ENCODE results near the gene PRR3. TPM values are rescaled to one million over a fixed set of nuclear protein-coding genes. Genes with fewer than 3 reads are reported as not detected.

Gene PRR3
- polyA plus RNA-seq, 4 donors, result 26.7 to 41.2 (median 34.1) TPM

DNA sequence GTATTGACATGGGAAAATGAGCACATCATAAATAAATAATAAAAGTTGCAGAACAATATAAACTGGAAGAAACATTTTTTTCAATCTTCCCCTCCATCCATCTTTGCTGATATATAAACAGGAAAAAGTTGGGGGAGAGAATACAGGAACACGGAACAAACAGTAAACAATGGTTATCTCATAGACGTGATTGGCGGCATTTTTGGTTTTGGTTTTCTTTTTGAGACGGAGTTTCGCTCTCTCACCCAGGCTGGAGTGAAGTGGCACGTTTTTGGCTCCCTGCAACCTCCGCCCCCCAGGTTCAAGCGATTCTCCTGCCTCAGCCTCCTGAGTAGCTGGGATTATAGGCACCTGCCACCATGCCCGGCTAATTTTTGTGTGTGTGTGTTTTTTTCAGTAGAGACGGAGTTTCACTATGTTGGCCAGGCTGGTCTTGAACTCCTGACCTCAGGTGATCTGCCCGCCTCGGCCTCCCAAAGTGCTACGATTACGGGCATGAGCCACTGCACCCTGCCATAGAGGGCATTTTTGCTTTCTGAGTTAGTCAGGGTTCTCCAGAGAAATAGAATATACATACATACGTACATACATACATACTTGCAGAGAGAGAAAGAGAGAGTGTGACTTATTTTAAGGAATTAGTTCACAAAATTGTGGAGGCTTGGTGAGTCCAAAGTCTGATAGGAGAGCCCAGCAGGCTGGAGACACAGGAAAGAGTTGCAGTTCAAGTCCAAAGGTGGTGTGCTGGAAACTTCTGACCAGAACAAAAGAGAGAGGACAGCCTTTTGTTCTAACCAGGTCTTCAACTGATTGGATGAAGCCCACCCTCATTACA lies 23.4 kb upstream of the PRR3 start:
- no peak for DNase-seq (ENCODE audit: low read depth in 4 of 4, low spot score in 2 of 4)

DNA sequence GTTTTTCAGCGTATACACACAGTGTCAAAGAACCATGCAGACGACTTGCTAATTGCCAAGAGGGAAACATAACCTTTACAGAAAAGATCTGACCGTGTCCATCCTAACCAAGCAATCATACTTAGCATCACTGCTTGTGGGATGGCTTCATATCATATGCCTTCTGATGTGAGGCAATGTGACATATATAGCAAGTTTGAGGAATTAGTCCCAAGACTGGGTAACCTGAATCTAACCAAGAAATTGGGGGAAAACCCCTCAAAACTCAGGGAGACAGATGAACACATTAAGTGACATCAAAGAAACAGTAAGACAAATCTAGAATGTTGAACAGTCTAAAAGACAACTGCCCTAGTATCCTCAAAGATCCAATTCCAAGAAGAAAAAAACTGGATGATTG lies 19.2 kb upstream of the PRR3 start:
- DNase-seq (ENCODE audit: low read depth in 4 of 4, low spot score in 2 of 4), result no peak

DNA sequence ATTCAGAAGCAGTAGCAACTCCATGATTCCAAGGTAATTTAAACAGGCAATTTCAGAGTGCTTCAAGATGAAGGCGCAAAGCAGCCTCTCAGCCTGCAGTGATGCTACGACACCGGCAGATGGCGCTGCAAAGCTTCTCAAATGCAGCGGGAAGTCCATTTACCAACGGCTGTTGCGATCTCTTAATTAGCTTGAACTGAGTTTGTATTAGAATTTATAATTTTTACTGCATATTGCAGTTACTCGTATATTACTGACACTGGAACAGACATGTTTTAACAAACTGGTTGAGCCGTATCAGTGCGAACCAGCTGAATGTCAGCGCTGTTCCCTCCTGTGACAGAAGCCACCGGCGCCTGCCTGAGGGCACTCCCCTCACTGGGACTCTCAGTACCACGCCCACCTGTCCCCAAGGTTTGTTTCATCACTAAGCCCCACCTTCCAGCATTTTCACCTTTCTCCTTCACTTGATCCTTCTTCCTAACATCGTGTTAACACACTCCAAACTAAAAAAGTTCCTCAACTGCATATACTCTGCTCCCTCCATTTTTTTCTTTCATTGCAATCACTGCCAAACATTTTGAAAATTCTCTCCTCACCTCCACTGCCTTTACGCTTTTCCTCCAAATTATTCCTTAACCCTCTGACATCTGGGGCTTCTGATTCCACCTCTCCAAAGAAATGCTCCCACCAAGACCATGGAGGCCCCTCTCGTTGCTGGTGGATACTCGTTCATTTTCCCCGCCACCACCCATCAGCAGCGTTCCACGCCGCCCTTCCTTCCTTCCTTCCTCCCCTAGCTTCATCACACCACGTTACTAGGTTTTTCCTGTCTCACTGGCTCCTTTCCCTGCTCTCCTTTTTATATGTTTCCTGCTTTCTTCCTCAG lies 15.3 kb upstream of the PRR3 start:
- peak; percentile 60 to 78 (median 65) for DNase-seq (ENCODE audit: low read depth in 4 of 4, low spot score in 2 of 4)

DNA sequence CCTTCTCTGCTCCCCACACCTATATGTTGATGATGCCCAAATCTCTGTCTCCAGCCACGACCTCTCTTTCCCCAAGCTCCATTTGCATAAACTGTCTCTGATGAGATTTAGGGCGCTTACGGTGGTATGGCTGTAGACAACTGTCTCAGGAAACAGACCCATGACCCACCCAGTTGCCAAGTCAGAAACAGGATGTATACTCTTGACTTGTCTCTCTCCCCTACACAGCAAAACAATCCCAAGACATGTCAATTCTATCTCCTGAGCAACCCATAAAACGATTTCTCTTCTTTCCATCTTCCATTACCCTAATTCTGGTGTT lies 14.7 kb upstream of the PRR3 start:
- DNase-seq (ENCODE audit: low read depth in 4 of 4, low spot score in 2 of 4), result no peak

DNA sequence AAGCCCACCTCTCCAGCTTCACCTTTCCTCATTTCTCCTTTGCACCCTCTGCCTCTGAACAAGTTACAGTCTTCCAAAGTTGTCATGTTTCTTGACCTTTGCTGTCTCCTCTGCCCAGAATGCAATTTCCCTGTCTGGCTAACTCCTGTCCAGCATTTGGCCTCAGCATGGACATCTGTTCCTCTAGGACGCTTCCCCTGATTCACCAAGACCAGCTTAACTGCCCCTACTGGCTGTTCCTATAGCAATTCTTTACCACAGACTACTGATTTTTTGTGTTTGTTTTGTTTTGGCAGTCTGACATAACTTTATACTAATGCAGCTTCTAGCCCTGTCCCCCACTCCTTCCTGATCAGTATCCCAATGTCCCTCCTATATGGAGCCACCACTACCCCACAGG lies 14.2 kb upstream of the PRR3 start:
- no peak for DNase-seq (ENCODE audit: low read depth in 4 of 4, low spot score in 2 of 4)

DNA sequence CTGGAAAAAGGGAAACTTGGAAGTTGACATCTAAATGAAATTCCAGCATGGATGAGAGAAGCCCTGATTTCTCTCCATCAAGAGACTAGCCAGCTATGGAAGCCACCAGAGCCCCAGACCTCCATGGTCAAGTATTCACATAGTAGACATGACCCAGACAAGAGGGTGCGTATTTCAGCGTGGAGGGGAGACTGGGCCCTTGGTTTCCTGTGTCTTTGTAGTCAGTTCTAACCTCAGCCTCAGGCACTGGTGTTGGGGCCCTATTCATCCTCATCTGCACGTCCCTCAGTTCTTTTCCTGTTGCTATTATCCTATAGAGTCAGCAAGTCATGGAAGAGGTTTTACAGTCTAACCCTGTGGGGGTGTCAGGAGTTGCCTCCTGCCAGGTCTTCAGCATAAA lies 13.3 kb upstream of the PRR3 start:
- DNase-seq (ENCODE audit: low read depth in 4 of 4, low spot score in 2 of 4), result no peak

DNA sequence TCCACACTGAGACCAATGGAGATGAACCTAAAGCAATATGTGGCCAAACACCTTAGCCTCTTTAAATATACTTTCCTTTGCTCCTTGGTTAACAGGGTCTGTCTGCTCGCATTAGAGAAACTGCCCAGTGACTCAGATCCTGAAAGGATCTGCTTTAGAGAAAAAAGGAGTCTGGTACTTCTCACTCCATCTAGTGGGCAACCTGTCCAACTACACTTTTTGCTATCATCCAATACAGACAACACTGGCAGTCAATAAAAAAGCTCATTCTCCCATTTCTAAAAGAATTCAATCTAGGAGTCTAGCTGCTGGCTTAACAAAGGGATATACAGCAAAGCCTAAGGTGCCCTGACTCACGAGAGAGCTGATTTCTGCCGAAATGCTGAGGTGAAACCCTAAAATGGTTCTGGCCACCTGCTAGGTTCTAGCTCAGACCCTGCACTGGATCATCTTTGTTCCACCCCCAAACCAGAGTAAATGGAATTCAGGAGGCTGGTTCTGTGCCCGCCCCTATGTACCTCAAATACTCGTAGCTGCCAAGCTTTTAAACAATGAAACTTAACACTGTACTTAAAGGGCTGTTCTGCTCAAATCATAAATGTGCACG lies 12.3 kb upstream of the PRR3 start:
- DNase-seq (ENCODE audit: low read depth in 4 of 4, low spot score in 2 of 4), result no peak

DNA sequence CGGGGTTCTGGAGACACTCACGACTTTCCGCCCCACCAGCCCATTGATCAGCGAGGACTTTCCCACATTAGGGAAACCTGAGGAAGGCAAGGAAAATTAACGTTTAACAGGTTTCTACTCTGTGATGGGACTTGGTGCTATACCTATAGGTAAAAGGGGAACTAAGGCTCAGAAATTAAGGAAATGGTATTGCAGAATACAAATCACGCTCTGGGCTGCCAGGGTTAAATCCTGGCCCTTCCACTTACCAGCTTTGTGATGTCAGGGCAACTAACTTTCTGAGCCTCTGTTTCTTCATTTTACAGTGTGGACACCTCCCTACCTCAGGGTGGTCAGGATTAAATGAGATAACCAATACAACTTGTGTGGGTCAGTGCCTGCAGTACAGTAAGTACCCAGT lies 9.6 kb upstream of the PRR3 start:
- DNase-seq (ENCODE audit: low read depth in 4 of 4, low spot score in 2 of 4), result no peak

DNA sequence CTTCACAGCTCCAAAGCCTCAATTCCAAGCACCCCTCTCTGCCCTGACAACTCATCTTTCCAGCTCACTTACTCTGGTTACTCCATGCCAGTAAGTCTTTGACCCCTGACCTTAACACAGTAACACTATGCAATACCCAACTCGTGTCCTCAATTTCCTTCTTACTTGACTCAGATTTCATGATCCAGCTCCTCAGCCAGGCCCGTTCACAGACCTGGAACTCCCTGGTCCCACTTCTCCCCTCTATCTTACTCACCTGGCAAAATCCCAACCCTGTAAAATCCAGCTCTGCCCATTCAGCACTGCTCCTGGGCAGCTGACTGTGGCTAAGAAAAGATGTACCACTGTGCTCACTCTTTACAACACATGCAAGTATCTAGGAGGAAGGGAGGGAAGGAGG lies 8.7 kb upstream of the PRR3 start:
- no peak for DNase-seq (ENCODE audit: low read depth in 4 of 4, low spot score in 2 of 4)

DNA sequence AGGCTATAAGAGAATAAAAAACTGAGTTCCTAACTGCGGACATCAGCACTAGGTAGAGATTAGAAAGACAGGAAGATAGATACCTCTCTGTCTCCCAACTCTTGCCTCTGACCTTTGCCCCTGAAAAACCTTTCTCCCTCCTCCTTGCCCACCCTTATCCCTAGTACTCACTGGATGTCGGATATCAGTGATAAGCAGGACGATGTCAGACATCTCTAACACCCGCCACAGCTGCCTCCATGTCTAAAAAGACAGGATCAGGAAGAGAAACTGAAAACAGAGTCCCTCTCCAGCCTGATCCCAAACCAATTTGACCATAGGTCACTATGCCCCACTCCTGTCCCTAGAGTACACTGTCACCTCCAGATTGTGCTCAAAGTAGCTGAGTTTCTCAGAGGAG lies 2.7 kb upstream of the PRR3 start:
- no peak for DNase-seq (ENCODE audit: low read depth in 4 of 4, low spot score in 2 of 4)

DNA sequence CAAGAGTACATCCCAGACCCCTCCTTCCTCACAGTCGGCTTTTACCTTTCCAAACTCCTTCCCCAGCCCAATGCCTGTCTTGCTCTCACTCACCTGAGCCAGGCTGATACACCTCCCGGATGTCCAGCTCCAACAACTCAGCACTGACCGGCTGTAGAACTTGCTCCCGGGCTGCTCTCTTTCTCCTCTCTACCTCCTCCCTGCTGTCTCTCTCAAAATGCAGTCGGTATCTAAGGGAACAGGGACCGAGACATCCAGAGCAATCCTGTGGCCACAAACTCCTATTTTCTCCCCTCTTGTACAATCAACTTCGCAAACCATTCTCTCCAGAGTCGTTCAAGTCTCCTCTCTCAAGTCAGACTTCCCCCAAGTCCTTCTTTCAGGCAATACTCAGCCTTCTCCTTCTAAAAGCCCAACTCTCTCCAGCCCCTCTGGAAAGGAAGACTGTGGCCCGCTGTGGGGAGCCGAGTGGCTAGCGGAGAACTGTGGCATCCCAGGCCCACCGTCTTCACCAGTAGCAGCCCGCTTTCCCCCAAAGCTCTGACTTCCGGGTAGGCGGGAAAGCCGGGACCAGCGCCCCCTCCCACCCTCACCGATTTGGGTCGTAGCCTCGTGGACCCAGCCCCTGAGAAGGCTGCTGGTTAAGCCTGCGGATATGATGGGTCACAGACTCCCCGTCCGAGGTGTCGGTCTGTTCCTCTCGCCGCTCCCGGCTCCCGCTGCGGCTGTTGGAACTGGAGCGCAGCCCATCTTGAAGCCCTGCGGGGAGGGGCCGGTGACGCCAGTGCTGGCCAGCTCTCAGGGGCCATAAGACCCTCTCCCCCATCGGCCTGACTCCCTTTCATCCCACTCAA lies 1.9 kb upstream of the PRR3 start:
- DNase-seq (ENCODE audit: low read depth in 4 of 4, low spot score in 2 of 4), result no peak

DNA sequence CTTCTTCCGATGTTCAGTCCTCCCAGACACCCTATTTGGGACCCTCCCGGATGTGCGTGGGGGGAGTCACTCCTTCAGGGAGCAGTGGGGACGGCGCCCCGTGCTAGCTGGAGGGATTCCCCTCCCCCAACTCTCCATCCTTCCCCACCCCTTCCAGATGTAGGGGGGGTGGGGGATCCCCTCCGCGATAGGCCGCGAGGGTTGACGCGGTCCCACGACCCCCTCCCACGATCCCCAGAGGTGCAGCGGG lies 1.4 kb upstream of the PRR3 start:
- peak in 1 of 4 donors; percentile 58 for DNase-seq (ENCODE audit: low read depth in 4 of 4, low spot score in 2 of 4)

DNA sequence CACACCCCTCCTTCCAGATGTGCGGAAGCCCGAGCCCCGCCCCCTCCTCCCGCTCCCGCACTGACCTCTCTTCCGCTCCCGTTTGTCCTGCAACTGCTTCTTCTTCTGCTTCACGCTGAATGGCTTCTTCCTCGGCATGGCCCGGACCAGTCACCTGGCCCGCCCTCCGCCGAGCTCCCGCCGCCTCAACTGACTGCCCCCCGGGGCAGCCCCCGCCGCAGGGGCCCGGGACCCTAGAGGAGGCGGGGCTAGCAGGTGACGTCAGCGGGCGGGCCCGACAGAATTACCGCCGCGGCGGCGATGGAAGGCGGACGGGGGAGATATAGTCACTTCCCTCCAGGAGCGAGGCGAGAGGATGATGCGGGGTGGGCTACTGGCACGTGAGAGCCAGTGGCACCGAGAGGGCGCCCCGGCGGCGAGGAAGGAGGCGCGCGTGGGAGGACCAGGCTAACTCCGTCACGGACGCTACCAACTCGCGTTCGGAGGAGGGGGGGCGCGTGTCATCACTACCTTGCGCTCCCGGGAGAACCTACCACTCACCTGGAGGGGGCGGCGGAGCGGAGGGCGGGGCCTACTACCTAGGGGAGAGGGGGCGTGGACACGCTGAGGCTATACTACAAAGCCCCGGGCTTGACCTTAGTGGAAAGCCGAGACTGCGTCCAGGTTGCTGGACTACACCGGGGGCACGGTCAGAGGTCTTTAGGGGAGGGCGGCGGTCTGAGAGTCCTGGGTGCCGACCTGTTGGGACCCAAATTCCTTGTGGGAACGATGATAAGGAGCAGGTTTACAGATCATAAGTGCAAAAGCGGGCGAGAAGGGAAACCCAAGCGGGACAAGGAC lies 809 bp upstream of the PRR3 start, which contains the start of gene GNL1:
Gene GNL1, minus strand, starts transcription at position 424 of the 840 bp plus-strand sequence. Its CDS starts 286 bp downstream, at position 138.
- DNase-seq (ENCODE audit: low read depth in 4 of 4, low spot score in 2 of 4), result peak; percentile 85 to 87 (median 86)

DNA sequence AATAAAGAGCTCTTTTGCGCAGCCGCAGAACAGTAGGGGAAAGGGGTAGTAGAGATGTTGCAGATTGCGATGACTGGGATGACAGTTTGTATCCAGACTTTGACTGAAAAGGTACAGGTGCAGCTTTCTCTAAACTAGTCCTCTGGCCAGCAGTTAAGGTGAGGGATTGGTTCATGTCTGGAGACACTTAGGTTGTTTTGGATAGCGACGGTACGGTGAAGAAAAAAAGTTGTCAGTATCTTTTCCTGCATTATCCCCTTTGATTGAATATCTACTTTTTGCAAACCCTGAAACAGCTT lies 537 bp downstream of the PRR3 start:
- no peak for DNase-seq (ENCODE audit: low read depth in 4 of 4, low spot score in 2 of 4)

DNA sequence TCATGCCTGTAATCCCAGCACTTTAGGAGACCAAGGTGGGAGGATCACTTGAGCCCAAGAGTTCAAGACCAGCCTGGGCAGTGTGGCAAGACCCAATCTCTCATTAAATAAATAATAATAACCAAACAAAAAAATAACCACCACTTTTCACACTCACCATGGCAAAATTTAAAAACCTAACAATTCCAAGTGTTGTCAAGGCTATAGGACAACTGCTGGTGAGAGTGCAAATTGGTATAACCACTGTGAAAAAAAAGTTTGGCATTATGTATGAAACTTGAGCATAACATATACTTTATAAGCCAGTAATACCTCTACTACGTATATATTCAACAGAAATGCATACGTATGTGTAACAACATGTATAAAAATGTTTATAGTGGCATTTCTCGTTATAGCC lies 3.8 kb downstream of the PRR3 start:
- no peak for DNase-seq (ENCODE audit: low read depth in 4 of 4, low spot score in 2 of 4)

DNA sequence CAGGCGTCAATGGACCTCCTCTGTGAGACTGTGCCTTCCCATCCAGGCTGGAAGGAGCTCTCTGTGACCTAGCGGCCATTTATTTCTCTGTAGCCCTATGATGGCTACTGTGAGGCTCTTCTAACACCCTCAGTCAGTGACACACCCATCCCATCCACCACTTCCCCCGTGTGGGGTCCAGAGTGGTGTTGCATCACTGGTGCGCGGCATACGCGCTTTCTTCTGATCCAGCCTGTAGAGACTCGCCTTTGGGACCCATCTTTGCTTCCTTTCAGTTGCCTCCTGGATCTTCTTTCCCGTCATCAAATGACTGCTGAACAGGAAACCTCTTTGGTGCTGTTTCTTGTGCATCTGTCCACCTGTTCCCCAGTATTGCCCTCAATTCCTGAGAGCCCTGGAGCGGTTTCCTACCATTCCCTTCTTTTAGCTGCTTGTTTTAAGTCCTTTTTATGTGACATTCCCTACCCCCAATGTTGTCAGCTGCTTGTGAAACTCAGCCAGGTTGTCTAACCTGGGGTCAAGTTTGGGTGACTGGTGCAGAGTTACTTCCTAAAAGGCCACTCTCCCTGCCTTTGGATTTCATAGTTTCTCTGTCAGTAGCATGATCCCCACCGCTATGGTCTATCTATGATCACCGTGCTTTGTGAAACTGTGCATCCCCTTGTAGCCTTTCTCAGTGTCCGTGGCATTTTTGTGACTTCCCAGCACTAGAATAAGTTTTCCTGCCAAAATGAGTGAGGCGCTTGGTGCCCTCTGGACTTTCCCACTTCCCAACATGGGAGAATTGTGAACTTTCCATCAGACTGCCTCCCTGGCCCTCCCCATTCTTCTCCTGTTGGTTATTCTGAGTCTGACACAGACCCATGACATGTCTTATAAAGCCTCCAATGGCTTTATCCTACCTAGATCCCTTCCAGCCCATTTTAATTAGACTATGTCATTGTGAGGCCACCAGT lies 5.7 kb downstream of the PRR3 start:
- DNase-seq (ENCODE audit: low read depth in 4 of 4, low spot score in 2 of 4), result no peak

DNA sequence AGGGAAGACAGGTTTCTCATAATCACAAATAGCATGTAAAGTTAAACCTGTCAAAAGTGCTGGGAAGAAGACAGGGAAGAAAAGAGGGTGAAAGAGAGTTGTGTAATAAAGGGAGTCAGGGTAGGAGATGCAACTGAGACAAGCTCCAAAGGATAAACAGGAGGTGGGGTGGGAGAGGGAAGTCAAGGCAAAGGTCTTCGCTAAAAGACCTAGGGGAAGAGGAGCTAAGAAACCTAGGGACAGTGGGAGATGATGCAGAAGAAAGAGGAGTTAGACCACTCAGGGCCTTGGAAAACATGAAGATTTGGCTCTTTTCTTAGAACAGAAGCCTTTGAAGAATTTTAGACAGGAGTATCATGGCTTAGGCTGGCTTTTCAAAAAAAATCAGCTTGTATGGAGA lies 7.0 kb downstream of the PRR3 start:
- DNase-seq (ENCODE audit: low read depth in 4 of 4, low spot score in 2 of 4), result no peak

DNA sequence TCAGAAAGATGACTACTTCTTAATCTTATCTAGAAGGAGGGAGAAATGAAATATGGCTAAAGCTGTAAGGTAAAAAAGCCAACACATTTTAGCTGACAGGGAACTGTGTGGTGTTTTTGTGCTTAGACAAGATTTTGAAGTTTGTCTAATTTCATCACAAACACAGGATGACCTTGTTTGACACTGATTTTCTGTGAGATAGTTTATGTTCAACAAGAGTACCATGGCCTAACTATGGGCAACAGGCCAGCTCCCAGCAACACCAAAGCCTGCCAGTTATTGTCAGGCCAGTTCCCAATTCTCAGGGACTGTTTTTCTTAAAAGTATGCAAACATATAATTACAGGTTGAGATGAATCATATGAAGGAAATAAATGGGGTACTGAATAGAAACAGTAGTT lies 8.7 kb downstream of the PRR3 start:
- no peak for DNase-seq (ENCODE audit: low read depth in 4 of 4, low spot score in 2 of 4)

DNA sequence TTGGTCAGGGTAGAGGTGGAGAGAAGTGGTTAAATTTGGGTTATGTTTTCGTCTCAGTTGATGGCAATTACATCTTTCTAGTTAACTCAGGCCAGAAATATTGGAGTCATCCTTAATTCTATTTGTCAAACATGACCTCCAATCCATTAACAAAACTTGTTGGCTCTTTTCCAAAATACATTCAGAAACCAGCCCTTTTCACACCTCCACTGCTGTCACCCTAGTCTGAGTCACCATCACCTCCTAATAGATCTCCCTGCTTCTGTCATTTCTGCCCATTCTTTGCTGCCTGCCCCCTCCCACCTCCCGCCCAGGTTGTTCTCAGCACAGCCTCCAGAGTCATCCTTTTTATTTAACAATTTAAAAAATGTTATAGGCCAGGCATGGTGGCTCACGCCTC lies 11.2 kb downstream of the PRR3 start:
- no peak for DNase-seq (ENCODE audit: low read depth in 4 of 4, low spot score in 2 of 4)

Data from left renal cortex interstitium (tissue), 4 donors.